Uterus (tissue), 4 donors: ENCODE data around the gene TSPAN17. TPM values are rescaled to one million over a fixed set of nuclear protein-coding genes. Genes with fewer than 3 reads are reported as not detected.

Experiments
- DNase-seq, 2 donors: peaks; one replicate each; pipeline ENCODE4 v3.0.0-alpha.2; 2019 to 2020
- H3K27ac ChIP-seq, 2 donors: fragments of 200-600 bp; sonication (generic); 1 replicate in 1 of 2; 2 replicates in 1 of 2; pipeline ENCODE4 v1.5.1; 2016 to 2018
- H3K27me3 ChIP-seq, 2 donors: fragments of 200-600 bp; sonication (generic); one replicate each; pipeline ENCODE4 v1.5.1; 2018 to 2019; ENCODE audit warnings: control low read depth in 1 of 2
- H3K36me3 ChIP-seq, 2 donors: fragments of 200-600 bp; sonication (generic); one replicate each; pipeline ENCODE4 v1.5.1; 2019; ENCODE audit warnings: control low read depth in 1 of 2
- H3K4me1 ChIP-seq, 2 donors: fragments of 200-600 bp; sonication (generic); one replicate each; pipeline ENCODE4 v1.5.1; 2018 to 2019; ENCODE audit warnings: control low read depth in 1 of 2
- H3K4me3 ChIP-seq, 2 donors: fragments of 200-600 bp; sonication (generic); 1 replicate in 1 of 2; 2 replicates in 1 of 2; pipeline ENCODE4 v1.5.1; 2018 to 2019; ENCODE audit warnings: mild to moderate bottlenecking in 1 of 2
- H3K9me3 ChIP-seq, 2 donors: fragments of 200-600 bp; sonication (generic); one replicate each; pipeline ENCODE4 v1.5.1; 2019; ENCODE audit warnings: control low read depth in 1 of 2
- POLR2A ChIP-seq, 2 donors: fragments of 450-650 bp; IDR thresholded peaks; one replicate each; pipeline ENCODE4 v1.6.1; 2016; ENCODE audit warnings: antibody characterized with exemption in 2 of 2, mild to moderate bottlenecking in 1 of 2, moderate library complexity in 1 of 2
- intact Hi-C: fragments of 100-400 bp; cut with DNase I; formaldehyde crosslinking; loops from one replicate; pipeline ENCODE4 v1.15.1; 2023; ENCODE audit warnings: low total_unique reads
- total RNA-seq, 4 donors: library from RNA; depleted of rRNA in 3 of 4; stranded (reverse); fragments of >200 nt in 3 of 4; gene quantifications; one replicate each; pipeline versions ENCODE4 v1.1.0 to v1.2.4, GENCODE V29; 2014 to 2023
- TF ChIP-seq, protein P1 (sequence below), 4 experiments: fragments of 200-600 bp in 2 of 4; fragments of 450-650 bp in 2 of 4; sonication (generic) in 2 of 4; IDR thresholded peaks; one replicate each; pipeline ENCODE4 v1.5.1; 2016 to 2019; ENCODE audit warnings: antibody characterized with exemption in 4 of 4, mild to moderate bottlenecking in 2 of 4, moderate library complexity in 1 of 4
- donor health status: DM: yes; HTN: yes; CAD: no.

TSPAN17 gene
- total RNA-seq, 4 donors from 2014 or later: 10.0 to 45.6 (median 20.2) TPM

- Histone ChIP-seq H3K4me1 (peaks cover 0 to 10% of the 10 kb centered on the region in 2 donors), H3K9me3 (no peaks in the 10 kb centered on the region), H3K36me3 (no peaks in the 10 kb centered on the region), H3K27me3 (peaks cover 16 to 40% of the 10 kb centered on the region in 2 donors), H3K4me3 (no peak overlapping the region), H3K27ac (no peak overlapping the region)
- TF ChIP-seq, protein P1, sequence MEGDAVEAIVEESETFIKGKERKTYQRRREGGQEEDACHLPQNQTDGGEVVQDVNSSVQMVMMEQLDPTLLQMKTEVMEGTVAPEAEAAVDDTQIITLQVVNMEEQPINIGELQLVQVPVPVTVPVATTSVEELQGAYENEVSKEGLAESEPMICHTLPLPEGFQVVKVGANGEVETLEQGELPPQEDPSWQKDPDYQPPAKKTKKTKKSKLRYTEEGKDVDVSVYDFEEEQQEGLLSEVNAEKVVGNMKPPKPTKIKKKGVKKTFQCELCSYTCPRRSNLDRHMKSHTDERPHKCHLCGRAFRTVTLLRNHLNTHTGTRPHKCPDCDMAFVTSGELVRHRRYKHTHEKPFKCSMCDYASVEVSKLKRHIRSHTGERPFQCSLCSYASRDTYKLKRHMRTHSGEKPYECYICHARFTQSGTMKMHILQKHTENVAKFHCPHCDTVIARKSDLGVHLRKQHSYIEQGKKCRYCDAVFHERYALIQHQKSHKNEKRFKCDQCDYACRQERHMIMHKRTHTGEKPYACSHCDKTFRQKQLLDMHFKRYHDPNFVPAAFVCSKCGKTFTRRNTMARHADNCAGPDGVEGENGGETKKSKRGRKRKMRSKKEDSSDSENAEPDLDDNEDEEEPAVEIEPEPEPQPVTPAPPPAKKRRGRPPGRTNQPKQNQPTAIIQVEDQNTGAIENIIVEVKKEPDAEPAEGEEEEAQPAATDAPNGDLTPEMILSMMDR (IDR thresholded peaks at IDR 0.05): no peak
- no peak for TF ChIP-seq POLR2A (IDR thresholded peaks at IDR 0.05)
- no peak for DNase-seq
- intact Hi-C loops: no loop called here
Measured at GRCh38 chr5:176626876-176627236, 20.4 kb upstream of the TSPAN17 start.

DNA sequence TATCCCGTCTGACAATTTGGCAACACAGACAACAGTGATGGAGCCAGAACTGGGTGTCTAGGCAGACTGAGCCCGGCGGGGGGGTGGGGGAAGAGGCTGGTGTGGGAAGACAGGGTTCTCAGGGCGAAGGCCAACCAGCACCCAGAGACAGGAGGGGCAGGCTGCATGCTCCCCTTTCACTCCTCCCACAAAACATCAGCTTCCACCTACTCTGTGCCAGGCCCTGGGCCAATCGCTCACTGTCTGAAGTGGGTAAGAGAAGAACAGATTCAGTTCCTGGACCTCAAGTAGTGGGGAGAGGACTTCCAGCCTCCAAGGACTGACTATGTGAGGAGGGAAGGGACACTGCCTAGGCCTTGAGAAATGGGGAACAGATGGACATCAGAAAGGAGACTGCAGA is 19.7 kb upstream of the TSPAN17 start:
- Histone ChIP-seq H3K36me3 (no peaks in the 10 kb centered on the region), H3K4me1 (peaks cover 0 to 10% of the 10 kb centered on the region in 2 donors), H3K9me3 (no peaks in the 10 kb centered on the region), H3K27ac (no peak overlapping the region), H3K27me3 (peaks cover 16 to 45% of the 10 kb centered on the region in 2 donors), H3K4me3 (no peak overlapping the region)
- intact Hi-C loops: no loop called here
- DNase-seq: no peak
- no peak for TF ChIP-seq POLR2A (IDR thresholded peaks at IDR 0.05)
- TF ChIP-seq, protein P1 (IDR thresholded peaks at IDR 0.05): no peak

DNA sequence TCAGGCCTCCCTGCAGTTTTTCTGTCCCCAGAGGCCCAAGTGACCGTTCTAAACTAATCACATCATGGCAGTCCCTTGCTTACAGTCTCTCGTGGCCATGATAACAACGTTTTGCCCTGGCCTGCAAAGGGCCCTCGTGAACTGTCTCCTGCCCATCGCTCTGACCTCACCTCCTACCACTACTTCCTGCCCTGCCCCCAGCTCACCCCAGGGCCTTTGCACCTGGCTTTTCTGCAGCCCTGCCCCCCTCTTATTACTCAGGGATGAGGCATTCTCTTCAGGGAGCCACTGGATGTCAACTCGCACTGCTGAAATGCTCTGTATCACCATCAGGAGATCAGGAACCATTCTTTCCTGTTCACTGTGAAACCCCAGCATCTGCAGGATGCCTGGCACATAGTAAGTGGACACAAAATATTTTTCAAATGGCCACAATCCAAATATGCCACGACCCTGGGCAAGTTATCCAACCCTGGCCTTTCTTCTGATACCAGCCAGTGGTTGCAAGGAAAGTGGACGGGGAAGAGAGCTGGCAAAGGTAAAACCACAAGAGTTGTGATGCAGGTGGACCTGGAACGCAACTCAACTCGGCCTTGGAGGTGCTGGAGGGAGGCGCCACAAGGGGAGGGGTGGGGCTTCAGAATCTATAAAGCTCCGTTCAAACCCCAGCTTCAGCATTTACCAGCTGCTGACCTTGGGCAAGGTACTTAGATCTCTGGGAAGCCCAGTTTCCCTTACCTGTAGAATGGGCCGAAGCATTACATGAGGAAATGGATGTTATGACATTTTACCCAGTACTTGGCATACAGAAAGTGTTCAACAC is 18.7 kb upstream of the TSPAN17 start:
- H3K9me3 ChIP-seq: no peaks in the 10 kb centered on the region
- peaks cover 0 to 10% of the 10 kb centered on the region in 2 donors for H3K4me1 ChIP-seq
- H3K36me3 ChIP-seq: no peaks in the 10 kb centered on the region
- TF ChIP-seq, protein P1 (IDR thresholded peaks at IDR 0.05): no peak
- TF ChIP-seq POLR2A (IDR thresholded peaks at IDR 0.05): no peak
- DNase-seq: no peak
- intact Hi-C loops: no loop called here
- H3K27me3 ChIP-seq: peaks cover 16 to 45% of the 10 kb centered on the region in 2 donors
- H3K4me3 ChIP-seq: no peak overlapping the region
- H3K27ac ChIP-seq: no peak overlapping the region

DNA sequence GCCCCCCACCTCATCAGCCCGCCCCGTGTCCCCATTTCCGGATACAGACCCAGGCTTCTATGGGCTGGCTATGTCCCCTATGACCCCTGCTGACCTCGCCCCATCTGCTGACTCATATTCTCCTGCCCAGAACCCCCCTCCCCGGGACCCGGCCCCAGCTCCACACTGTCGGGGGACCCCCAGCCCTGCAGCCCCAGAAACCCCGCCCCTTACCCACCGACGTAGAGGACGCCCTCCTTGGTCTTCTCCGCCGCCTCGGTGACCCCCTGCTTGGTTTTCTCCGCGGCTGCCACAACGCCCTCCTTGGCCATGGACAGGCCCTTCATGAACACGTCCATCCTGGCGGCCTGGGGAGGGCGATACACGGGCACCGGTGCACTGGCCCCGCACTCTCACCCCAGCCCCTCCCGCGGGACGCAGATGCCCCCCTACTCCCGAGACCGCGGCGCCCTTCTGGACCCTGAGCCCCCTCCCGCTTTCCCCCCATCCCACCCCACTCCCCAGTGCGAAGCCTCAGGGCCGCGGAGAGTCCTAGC is 17.9 kb upstream of the TSPAN17 start:
- H3K27me3 ChIP-seq: peaks cover 16 to 45% of the 10 kb centered on the region in 2 donors
- no peaks in the 10 kb centered on the region for H3K36me3 ChIP-seq
- intact Hi-C loops: no loop called here
- no peak overlapping the region for H3K27ac ChIP-seq
- peaks cover 0 to 10% of the 10 kb centered on the region in 2 donors for H3K4me1 ChIP-seq
- TF ChIP-seq POLR2A (IDR thresholded peaks at IDR 0.05): no peak
- TF ChIP-seq, protein P1 (IDR thresholded peaks at IDR 0.05): no peak
- no peak overlapping the region for H3K4me3 ChIP-seq
- no peak for DNase-seq
- H3K9me3 ChIP-seq: no peaks in the 10 kb centered on the region
